GM23338 (cell line): ENCODE data around the gene PLPP4. TPM values are rescaled to one million over a fixed set of nuclear protein-coding genes. Genes with fewer than 3 reads are reported as not detected.

Source experiments
- ATAC-seq: fragments of 200-7000 bp; cut with Tn5 transposase; 3 replicates; pipeline ENCODE4 v1.9.1; 2020
- DNase-seq: peaks from one replicate; pipeline ENCODE4 v3.0.0-alpha.2; 2015; ENCODE audit warnings: low spot score
- H2AFZ ChIP-seq: fragments of 200-600 bp; sonication (generic); 2 replicates; pipeline ENCODE4 v1.8.0; 2016; ENCODE audit warnings: antibody characterized with exemption, mild to moderate bottlenecking, moderate library complexity
- H3F3A ChIP-seq: fragments of 200-600 bp; sonication (generic); replicated peaks from 2 replicates; pipeline ENCODE4 v1.8.0; 2017; ENCODE audit warnings: antibody characterized with exemption, mixed run types, low read depth
- H3K27ac ChIP-seq: fragments of 200-600 bp; sonication (generic); 2 replicates; pipeline ENCODE4 v1.6.1; 2016; ENCODE audit warnings: low read depth
- H3K27me3 ChIP-seq: fragments of 200-600 bp; sonication (generic); 2 replicates; pipeline ENCODE4 v1.8.0; 2016; ENCODE audit warnings: mild to moderate bottlenecking, mixed run types, moderate library complexity; ENCODE audit not compliant: insufficient read depth
- H3K36me3 ChIP-seq: fragments of 200-600 bp; sonication (generic); 2 replicates; pipeline ENCODE4 v1.8.0; 2016; ENCODE audit warnings: mild to moderate bottlenecking; ENCODE audit not compliant: insufficient read depth
- H3K4me1 ChIP-seq: fragments of 200-600 bp; sonication (generic); 2 replicates; pipeline ENCODE4 v1.8.0; 2016; ENCODE audit warnings: mild to moderate bottlenecking, moderate library complexity; ENCODE audit not compliant: insufficient read depth
- H3K4me2 ChIP-seq: fragments of 200-600 bp; sonication (generic); 2 replicates; pipeline ENCODE4 v1.7.1; 2017; ENCODE audit warnings: mixed run types
- H3K4me3 ChIP-seq: fragments of 200-600 bp; sonication (generic); 2 replicates; pipeline ENCODE4 v1.6.1; 2016; ENCODE audit warnings: mixed run types
- H3K79me2 ChIP-seq: fragments of 200-600 bp; sonication (generic); replicated peaks from 2 replicates; pipeline ENCODE4 v1.8.0; 2017; ENCODE audit warnings: mild to moderate bottlenecking; ENCODE audit not compliant: insufficient read depth
- H3K9me2 ChIP-seq: fragments of 200-600 bp; sonication (generic); 2 replicates; pipeline ENCODE4 v1.8.0; 2017; ENCODE audit not compliant: insufficient read depth
- H4K20me1 ChIP-seq: fragments of 200-600 bp; sonication (generic); replicated peaks from 2 replicates; pipeline ENCODE4 v1.8.0; 2017; ENCODE audit warnings: mild to moderate bottlenecking; ENCODE audit not compliant: insufficient read depth
- H3K27ac Mint-ChIP-seq: 2 replicates; pipeline ENCODE4 v1.8.0; 2020; ENCODE audit warnings: inconsistent platforms, mild to moderate bottlenecking, moderate library complexity, mixed read lengths
- H3K27me3 Mint-ChIP-seq: 3 replicates; pipeline ENCODE4 v1.8.0; 2022; ENCODE audit warnings: low read depth, mild to moderate bottlenecking, moderate library complexity, mixed read lengths, inconsistent platforms; ENCODE audit not compliant: insufficient read depth, poor library complexity
- H3K36me3 Mint-ChIP-seq: 3 replicates; pipeline ENCODE4 v1.8.0; 2021; ENCODE audit warnings: low read depth, mild to moderate bottlenecking, inconsistent platforms, moderate library complexity, mixed read lengths
- H3K4me1 Mint-ChIP-seq: 3 replicates; pipeline ENCODE4 v1.8.0; 2020; ENCODE audit warnings: mild to moderate bottlenecking, inconsistent platforms, mixed read lengths
- H3K4me3 Mint-ChIP-seq: 3 replicates; pipeline ENCODE4 v1.8.0; 2021; ENCODE audit warnings: moderate library complexity, mild to moderate bottlenecking, inconsistent platforms, mixed read lengths
- H3K9me3 Mint-ChIP-seq: 3 replicates; pipeline ENCODE4 v1.8.0; 2020; ENCODE audit warnings: moderate library complexity, mild to moderate bottlenecking, inconsistent platforms, mixed read lengths
- CREB1 ChIP-seq: fragments of 250-450 bp; sonication (Bioruptor Pico); IDR thresholded peaks from 2 replicates; pipeline ENCODE4 v1.5.0; 2020; ENCODE audit warnings: low read depth, mild to moderate bottlenecking, moderate library complexity
- EZH2 ChIP-seq: fragments of 200-600 bp; sonication (generic); IDR thresholded peaks from one replicate; pipeline ENCODE4 v1.8.0; 2017; ENCODE audit warnings: antibody characterized with exemption, mild to moderate bottlenecking, low read depth; ENCODE audit not compliant: unreplicated experiment
- EZH2phosphoT487 ChIP-seq: fragments of 200-600 bp; sonication (generic); IDR thresholded peaks from one replicate; pipeline ENCODE4 v1.8.1; 2018; ENCODE audit warnings: antibody characterized with exemption; ENCODE audit not compliant: unreplicated experiment
- JUNB ChIP-seq: IDR thresholded peaks from one replicate; pipeline ENCODE4 v1.6.1; 2016; ENCODE audit warnings: antibody characterized with exemption; ENCODE audit not compliant: unreplicated experiment
- NANOG ChIP-seq: IDR thresholded peaks from 2 replicates; pipeline ENCODE4 v1.6.1; 2016; ENCODE audit warnings: antibody characterized with exemption, borderline replicate concordance
- POLR2AphosphoS5 ChIP-seq: IDR thresholded peaks from 2 replicates; pipeline ENCODE4 v1.6.1; 2016; ENCODE audit warnings: antibody characterized with exemption, low read depth
- STAT1 ChIP-seq: IDR thresholded peaks from one replicate; pipeline ENCODE4 v1.6.1; 2016; ENCODE audit warnings: antibody characterized with exemption; ENCODE audit not compliant: unreplicated experiment
- ZNF114 ChIP-seq: fragments of 250-450 bp; sonication (Bioruptor Pico); IDR thresholded peaks from 2 replicates; pipeline ENCODE4 v1.5.0; 2020; ENCODE audit warnings: mild to moderate bottlenecking, moderate library complexity
- ZNF331 ChIP-seq: fragments of 250-450 bp; sonication (Bioruptor Pico); IDR thresholded peaks from 2 replicates; pipeline ENCODE4 v1.5.0; 2020; ENCODE audit warnings: low read depth, mild to moderate bottlenecking, moderate library complexity
- polyA plus RNA-seq: library from polyadenylated mRNA; unstranded; fragments of >200 nt; fragmentation: Nextera tagmentation; extraction: Ambion mirVana; gene quantifications from 2 replicates; pipeline ENCODE4 v1.2.1, GENCODE V29; 2016
- total RNA-seq: library from RNA; depleted of rRNA; stranded (reverse); fragments of >200 nt; shearing (Covaris generic); gene quantifications from 2 replicates; pipeline ENCODE4 v1.2.3, GENCODE V29; 2014
- TF ChIP-seq, protein P1 (sequence below): IDR thresholded peaks from one replicate; pipeline ENCODE4 v1.6.1; 2018; ENCODE audit warnings: antibody characterized with exemption; ENCODE audit not compliant: unreplicated experiment
- TF ChIP-seq, protein P2 (sequence below): fragments of 250-450 bp; sonication (Bioruptor Pico); IDR thresholded peaks from 2 replicates; pipeline ENCODE4 v1.5.0; 2020; ENCODE audit warnings: mild to moderate bottlenecking, moderate library complexity
- TF ChIP-seq, protein P3 (sequence below), 2 experiments: fragments of 200-600 bp in 1 of 2; sonication (generic) in 1 of 2; conservative IDR thresholded peaks; 2 replicates each; pipeline versions ENCODE4 v1.5.1 to v1.6.1; 2016 to 2017; ENCODE audit warnings: antibody characterized with exemption in 2 of 2, low read depth in 2 of 2, mild to moderate bottlenecking in 2 of 2, moderate library complexity in 1 of 2
- TF ChIP-seq, protein P4 (sequence below): IDR thresholded peaks from 2 replicates; pipeline ENCODE4 v1.6.1; 2016; ENCODE audit warnings: antibody characterized with exemption

PLPP4 gene
- total and polyA plus RNA-seq, 2 experiments from 2014 or later = 0.24 to 0.31 TPM

DNA sequence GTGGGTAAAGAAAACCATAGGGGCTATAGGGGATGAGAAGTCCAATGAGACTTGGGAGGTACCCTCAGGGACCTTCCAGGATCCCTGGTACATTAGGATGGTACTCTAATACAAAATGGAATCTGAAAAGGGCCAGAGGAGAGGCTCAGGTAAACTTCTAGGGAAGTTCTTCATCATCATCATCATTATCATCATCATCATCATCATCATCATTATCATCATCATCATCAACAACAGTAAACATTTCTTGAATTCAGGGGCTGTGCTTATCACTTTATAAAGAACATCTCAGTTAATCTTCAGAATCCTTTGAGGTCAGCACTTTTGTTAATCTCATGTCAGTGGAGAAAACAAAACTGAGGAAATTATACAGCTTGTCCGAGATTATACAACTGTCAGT lies 50.1 kb downstream of the PLPP4 start:
- peaks cover 2% of the 10 kb centered on the region for H3K27me3 Mint-ChIP-seq
- Histone ChIP-seq H3K27me3 (no peaks in the 10 kb centered on the region), H3K79me2 (no peaks in the 10 kb centered on the region), H3K4me3 (no peak overlapping the region), H3K27ac (no peak overlapping the region), H3F3A (no peaks in the 10 kb centered on the region), H3K4me2 (no peak overlapping the region), H3K9me2 (peaks cover 5% of the 10 kb centered on the region; the same call in 1 of the 2 replicates), H3K4me1 (no peaks in the 10 kb centered on the region), H4K20me1 (no peaks in the 10 kb centered on the region), H2AFZ (no peak overlapping the region), H3K36me3 (no peaks in the 10 kb centered on the region)
- no peak overlapping the region for H3K27ac Mint-ChIP-seq
- no peak for ATAC-seq
- no peak for DNase-seq
- TF ChIP-seq ZNF331 (no peak), ZNF114 (no peak), EZH2phosphoT487 (no peak), JUNB (no peak), EZH2 (no peak), POLR2AphosphoS5 (no peak), STAT1 (no peak), CREB1 (CRISPR knock-in tag) (no peak), NANOG (no peak)
- TF ChIP-seq, protein P1, sequence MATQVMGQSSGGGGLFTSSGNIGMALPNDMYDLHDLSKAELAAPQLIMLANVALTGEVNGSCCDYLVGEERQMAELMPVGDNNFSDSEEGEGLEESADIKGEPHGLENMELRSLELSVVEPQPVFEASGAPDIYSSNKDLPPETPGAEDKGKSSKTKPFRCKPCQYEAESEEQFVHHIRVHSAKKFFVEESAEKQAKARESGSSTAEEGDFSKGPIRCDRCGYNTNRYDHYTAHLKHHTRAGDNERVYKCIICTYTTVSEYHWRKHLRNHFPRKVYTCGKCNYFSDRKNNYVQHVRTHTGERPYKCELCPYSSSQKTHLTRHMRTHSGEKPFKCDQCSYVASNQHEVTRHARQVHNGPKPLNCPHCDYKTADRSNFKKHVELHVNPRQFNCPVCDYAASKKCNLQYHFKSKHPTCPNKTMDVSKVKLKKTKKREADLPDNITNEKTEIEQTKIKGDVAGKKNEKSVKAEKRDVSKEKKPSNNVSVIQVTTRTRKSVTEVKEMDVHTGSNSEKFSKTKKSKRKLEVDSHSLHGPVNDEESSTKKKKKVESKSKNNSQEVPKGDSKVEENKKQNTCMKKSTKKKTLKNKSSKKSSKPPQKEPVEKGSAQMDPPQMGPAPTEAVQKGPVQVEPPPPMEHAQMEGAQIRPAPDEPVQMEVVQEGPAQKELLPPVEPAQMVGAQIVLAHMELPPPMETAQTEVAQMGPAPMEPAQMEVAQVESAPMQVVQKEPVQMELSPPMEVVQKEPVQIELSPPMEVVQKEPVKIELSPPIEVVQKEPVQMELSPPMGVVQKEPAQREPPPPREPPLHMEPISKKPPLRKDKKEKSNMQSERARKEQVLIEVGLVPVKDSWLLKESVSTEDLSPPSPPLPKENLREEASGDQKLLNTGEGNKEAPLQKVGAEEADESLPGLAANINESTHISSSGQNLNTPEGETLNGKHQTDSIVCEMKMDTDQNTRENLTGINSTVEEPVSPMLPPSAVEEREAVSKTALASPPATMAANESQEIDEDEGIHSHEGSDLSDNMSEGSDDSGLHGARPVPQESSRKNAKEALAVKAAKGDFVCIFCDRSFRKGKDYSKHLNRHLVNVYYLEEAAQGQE = no peak
- TF ChIP-seq, protein P2, sequence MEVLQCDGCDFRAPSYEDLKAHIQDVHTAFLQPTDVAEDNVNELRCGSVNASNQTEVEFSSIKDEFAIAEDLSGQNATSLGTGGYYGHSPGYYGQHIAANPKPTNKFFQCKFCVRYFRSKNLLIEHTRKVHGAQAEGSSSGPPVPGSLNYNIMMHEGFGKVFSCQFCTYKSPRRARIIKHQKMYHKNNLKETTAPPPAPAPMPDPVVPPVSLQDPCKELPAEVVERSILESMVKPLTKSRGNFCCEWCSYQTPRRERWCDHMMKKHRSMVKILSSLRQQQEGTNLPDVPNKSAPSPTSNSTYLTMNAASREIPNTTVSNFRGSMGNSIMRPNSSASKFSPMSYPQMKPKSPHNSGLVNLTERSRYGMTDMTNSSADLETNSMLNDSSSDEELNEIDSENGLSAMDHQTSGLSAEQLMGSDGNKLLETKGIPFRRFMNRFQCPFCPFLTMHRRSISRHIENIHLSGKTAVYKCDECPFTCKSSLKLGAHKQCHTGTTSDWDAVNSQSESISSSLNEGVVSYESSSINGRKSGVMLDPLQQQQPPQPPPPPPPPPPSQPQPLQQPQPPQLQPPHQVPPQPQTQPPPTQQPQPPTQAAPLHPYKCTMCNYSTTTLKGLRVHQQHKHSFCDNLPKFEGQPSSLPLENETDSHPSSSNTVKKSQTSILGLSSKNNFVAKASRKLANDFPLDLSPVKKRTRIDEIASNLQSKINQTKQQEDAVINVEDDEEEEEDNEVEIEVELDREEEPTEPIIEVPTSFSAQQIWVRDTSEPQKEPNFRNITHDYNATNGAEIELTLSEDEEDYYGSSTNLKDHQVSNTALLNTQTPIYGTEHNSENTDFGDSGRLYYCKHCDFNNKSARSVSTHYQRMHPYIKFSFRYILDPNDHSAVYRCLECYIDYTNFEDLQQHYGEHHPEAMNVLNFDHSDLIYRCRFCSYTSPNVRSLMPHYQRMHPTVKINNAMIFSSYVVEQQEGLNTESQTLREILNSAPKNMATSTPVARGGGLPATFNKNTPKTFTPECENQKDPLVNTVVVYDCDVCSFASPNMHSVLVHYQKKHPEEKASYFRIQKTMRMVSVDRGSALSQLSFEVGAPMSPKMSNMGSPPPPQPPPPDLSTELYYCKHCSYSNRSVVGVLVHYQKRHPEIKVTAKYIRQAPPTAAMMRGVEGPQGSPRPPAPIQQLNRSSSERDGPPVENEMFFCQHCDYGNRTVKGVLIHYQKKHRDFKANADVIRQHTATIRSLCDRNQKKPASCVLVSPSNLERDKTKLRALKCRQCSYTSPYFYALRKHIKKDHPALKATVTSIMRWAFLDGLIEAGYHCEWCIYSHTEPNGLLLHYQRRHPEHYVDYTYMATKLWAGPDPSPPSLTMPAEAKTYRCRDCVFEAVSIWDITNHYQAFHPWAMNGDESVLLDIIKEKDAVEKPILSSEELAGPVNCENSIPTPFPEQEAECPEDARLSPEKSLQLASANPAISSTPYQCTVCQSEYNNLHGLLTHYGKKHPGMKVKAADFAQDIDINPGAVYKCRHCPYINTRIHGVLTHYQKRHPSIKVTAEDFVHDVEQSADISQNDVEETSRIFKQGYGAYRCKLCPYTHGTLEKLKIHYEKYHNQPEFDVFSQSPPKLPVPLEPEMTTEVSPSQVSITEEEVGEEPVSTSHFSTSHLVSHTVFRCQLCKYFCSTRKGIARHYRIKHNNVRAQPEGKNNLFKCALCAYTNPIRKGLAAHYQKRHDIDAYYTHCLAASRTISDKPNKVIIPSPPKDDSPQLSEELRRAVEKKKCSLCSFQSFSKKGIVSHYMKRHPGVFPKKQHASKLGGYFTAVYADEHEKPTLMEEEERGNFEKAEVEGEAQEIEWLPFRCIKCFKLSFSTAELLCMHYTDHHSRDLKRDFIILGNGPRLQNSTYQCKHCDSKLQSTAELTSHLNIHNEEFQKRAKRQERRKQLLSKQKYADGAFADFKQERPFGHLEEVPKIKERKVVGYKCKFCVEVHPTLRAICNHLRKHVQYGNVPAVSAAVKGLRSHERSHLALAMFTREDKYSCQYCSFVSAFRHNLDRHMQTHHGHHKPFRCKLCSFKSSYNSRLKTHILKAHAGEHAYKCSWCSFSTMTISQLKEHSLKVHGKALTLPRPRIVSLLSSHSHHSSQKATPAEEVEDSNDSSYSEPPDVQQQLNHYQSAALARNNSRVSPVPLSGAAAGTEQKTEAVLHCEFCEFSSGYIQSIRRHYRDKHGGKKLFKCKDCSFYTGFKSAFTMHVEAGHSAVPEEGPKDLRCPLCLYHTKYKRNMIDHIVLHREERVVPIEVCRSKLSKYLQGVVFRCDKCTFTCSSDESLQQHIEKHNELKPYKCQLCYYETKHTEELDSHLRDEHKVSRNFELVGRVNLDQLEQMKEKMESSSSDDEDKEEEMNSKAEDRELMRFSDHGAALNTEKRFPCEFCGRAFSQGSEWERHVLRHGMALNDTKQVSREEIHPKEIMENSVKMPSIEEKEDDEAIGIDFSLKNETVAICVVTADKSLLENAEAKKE = no peak
- TF ChIP-seq, protein P3, sequence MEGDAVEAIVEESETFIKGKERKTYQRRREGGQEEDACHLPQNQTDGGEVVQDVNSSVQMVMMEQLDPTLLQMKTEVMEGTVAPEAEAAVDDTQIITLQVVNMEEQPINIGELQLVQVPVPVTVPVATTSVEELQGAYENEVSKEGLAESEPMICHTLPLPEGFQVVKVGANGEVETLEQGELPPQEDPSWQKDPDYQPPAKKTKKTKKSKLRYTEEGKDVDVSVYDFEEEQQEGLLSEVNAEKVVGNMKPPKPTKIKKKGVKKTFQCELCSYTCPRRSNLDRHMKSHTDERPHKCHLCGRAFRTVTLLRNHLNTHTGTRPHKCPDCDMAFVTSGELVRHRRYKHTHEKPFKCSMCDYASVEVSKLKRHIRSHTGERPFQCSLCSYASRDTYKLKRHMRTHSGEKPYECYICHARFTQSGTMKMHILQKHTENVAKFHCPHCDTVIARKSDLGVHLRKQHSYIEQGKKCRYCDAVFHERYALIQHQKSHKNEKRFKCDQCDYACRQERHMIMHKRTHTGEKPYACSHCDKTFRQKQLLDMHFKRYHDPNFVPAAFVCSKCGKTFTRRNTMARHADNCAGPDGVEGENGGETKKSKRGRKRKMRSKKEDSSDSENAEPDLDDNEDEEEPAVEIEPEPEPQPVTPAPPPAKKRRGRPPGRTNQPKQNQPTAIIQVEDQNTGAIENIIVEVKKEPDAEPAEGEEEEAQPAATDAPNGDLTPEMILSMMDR (conservative IDR thresholded peaks at IDR 0.05; ENCODE audit: low read depth in 2 of 2) = no peak
- TF ChIP-seq, protein P4, sequence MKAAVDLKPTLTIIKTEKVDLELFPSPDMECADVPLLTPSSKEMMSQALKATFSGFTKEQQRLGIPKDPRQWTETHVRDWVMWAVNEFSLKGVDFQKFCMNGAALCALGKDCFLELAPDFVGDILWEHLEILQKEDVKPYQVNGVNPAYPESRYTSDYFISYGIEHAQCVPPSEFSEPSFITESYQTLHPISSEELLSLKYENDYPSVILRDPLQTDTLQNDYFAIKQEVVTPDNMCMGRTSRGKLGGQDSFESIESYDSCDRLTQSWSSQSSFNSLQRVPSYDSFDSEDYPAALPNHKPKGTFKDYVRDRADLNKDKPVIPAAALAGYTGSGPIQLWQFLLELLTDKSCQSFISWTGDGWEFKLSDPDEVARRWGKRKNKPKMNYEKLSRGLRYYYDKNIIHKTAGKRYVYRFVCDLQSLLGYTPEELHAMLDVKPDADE = no peak
- H3K9me3 Mint-ChIP-seq = no peaks in the 10 kb centered on the region
- H3K36me3 Mint-ChIP-seq = no peaks in the 10 kb centered on the region
- no peak overlapping the region for H3K4me3 Mint-ChIP-seq
- peaks cover 9% of the 10 kb centered on the region for H3K4me1 Mint-ChIP-seq
